Heart right ventricle (tissue), 16 donors: Measurements from ENCODE around the gene NPLOC4. TPM values are rescaled to one million over a fixed set of nuclear protein-coding genes. Genes with fewer than 3 reads are reported as not detected.
A peak's percentile ranks its signal among the peaks of the same experiment; 100 is the strongest.

ENCODE experiments used
- ATAC-seq, 8 donors: fragments of 200-7000 bp; cut with Tn5 transposase; one replicate each; pipeline ENCODE4 v1.9.1; 2020; ENCODE audit warnings: mild to moderate bottlenecking in 8 of 8, moderate library complexity in 8 of 8, moderate number of reproducible peaks in 1 of 8
- DNase-seq, 2 donors: peaks; one replicate each; pipeline ENCODE4 v3.0.0-alpha.2; 2020
- H3K27ac ChIP-seq, 10 donors: fragments of 200-600 bp; sonication (generic) in 2 of 10; one replicate each; pipeline versions ENCODE4 v1.5.0 to v1.8.0; 2020 to 2022; ENCODE audit warnings: mild to moderate bottlenecking in 3 of 10
- H3K27me3 ChIP-seq, 7 donors: fragments of 200-600 bp; one replicate each; pipeline ENCODE4 v1.8.0; 2021 to 2022; ENCODE audit warnings: mild to moderate bottlenecking in 2 of 7
- H3K36me3 ChIP-seq, 9 donors: fragments of 200-600 bp; sonication (generic) in 1 of 9; one replicate each; pipeline versions ENCODE4 v1.5.0 to v1.8.0; 2020 to 2022; ENCODE audit warnings: mild to moderate bottlenecking in 2 of 9
- H3K4me1 ChIP-seq, 9 donors: fragments of 200-600 bp; sonication (generic) in 1 of 9; one replicate each; pipeline versions ENCODE4 v1.5.0 to v1.8.0; 2020 to 2022; ENCODE audit warnings: mild to moderate bottlenecking in 4 of 9
- H3K4me3 ChIP-seq, 10 donors: fragments of 200-600 bp; sonication (generic) in 2 of 10; one replicate each; pipeline versions ENCODE4 v1.5.0 to v1.8.0; 2020 to 2022; ENCODE audit warnings: mild to moderate bottlenecking in 7 of 10, moderate library complexity in 2 of 10
- H3K9me3 ChIP-seq, 11 donors: fragments of 200-600 bp in 10 of 11; sonication (generic) in 2 of 11; one replicate each; pipeline versions ENCODE4 v1.5.0 to v1.8.0; 2013 to 2022; ENCODE audit warnings: mild to moderate bottlenecking in 2 of 11, control low read depth in 1 of 11, moderate library complexity in 1 of 11
- CTCF ChIP-seq, 9 donors: fragments of 200-600 bp; sonication (generic) in 2 of 9; IDR thresholded peaks; one replicate each; pipeline versions ENCODE4 v1.5.0 to v1.8.0; 2021 to 2022; ENCODE audit warnings: antibody characterized with exemption in 9 of 9, mild to moderate bottlenecking in 5 of 9, moderate library complexity in 1 of 9
- WGBS, 2 donors: extraction: QIAGEN DNeasy Blood & Tissue Kit; methylation state at CpG; one replicate each; pipeline ENCODE4 v1.1.7; 2013; ENCODE audit warnings: inconsistent platforms in 1 of 2; 5-methylcytosine and 5-hydroxymethylcytosine counted together
- intact Hi-C, 10 donors: fragments of 100-400 bp; cut with DNase I; formaldehyde crosslinking; loops; one replicate each; pipeline versions ENCODE4 v1.11.1 to v1.14.2; 2022
- polyA plus RNA-seq, 2 donors: library from polyadenylated mRNA; stranded (reverse); fragments of 200-250 nt; gene quantifications; one replicate each; pipeline ENCODE4 v1.2.3, GENCODE V29; 2013
- total RNA-seq, 10 donors: library from RNA; stranded (reverse); fragmentation: NEBNext Ultra II Directional in 3 of 10; extraction: Animal tissue kit (Norgen Biotek cat#: 25700) in 3 of 10; gene quantifications; one replicate each; pipeline versions ENCODE4 v1.2.1 to v1.2.4, GENCODE V29; 2021 to 2023
- donor health status: Arrhythmogenic right ventricular cardiomyopathy.
- donor health status: ischemic (EF 13 %, LVEDD 7.1; RV severe dilation, severe dysfunction).
- donor health status: healthy with polysubstance abuse.
- donor health status: DM: no; HTN: yes; CAD: no.
- donor health status: DM: no; HTN: no; CAD: no.
- donor health status: ischemic (EF 25% LVEDD 6.9; RV normal size, moderate dysfunction).
- donor health status: ischemic (EF 25% LVEDD 5.7; RV mildly dilated, moderate dysfunction).
- donor health status: healthy.
- donor health status: DM: yes; HTN: yes; CAD: no.
- donor health status: Ischemic cardiomyopathy.
- donor health status: ischemic (EF 35%, LVEDD 5.7; RV mildly dilated, moderate dysfunction).
- donor health status: nonischemic (EF 11% LVEDD 7.7; RV severe dilation, severe dysfunction).
- donor health status: DM: yes; HTN: yes; CAD: no.
- donor health status: PGD.
- donor health status: ischemic (EF 29% LVEDD 5.4; RV normal size, mild dysfunction).
- donor health status: nonischemic (EF 23%, LVEDD 6.1; RV moderate dilation, normal function).

The NPLOC4 gene
- total and polyA plus RNA-seq, 12 donors: 30.7 to 115 (median 95.2) TPM

DNA sequence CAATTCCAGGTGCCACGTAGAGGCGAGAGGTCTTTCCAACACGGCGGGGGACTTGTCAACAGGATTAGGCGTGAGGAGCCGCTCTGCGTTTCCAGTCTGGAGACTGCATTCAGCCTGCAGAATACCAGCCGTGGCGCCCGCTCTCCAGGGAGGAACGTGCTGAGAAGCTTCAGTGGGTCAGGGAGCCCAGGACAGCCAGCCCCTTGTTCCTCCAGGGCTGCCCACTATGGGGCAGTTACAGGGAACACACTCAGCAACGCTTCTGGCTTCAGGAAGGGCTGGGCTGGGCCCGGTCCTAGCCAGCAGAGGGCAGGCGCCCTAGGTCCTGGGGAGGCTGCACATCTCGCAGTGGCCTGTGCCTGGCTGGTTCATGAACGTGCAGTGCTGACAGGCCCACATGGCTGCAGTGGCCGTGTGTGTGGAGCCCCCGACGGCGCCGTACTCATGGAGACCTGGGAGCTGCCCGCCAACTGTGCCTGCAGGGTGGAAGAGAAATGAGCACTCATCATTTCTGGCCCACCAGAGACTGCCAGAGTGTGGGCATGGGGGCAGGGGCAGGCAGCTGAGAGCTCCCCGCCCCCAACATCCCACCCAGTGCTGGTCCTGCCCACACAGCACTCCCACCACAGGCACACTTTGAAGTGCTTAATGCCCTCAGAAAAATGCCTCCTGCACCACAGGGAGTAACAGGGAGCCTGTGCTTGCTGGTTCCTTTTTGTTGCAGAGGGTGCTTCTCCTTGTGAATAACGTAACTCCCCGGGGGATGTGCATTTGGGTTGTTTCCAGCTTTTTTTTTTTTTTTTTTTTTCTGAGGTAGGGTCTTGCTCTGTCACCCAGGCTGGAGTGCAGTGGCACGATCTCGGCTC lies 77.7 kb downstream of the NPLOC4 start:
- peak; percentile 41 to 76 (median 68) for ATAC-seq
- 58 to 63% methylated on average over 27 of the region's 27 CpGs for WGBS, 2 donors

DNA sequence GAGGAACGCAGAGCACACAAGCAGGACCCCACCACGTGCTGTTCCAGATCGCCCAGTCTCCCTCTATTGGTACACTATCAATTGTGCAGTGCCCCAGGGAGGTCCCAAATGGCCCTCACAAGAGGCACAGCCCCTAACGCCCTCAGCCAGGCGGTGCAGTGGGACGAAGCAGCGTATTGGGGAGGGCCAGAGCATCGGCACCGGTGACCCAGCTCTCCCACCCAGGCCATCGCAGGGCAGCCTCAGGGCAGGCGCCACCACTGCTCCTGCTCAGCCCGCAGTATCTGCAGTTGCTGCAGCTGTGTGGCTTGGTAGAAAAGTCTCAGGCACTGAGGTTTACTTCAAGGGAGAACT lies 78.8 kb downstream of the NPLOC4 start:
- TF ChIP-seq CTCF (IDR thresholded peaks at IDR 0.05): no peak
- Histone ChIP-seq H3K36me3 (peaks cover 0 to 73% (median 39%) of the 10 kb centered on the region in 9 donors), H3K4me3 (no peak overlapping the region), H3K9me3 (no peaks in the 10 kb centered on the region), H3K27me3 (no peaks in the 10 kb centered on the region), H3K27ac (peak overlapping the region in 3 of 10 donors; percentile 2 to 76 (median 26)), H3K4me1 (peaks cover 20 to 66% (median 48%) of the 10 kb centered on the region in 9 donors)
- intact Hi-C loops: loop anchor here in 1 of 10 donors (2.0 kb wide), 1 partner anchor 43 kb away; no protein-coding TSS in a partner anchor
- 88 to 89% methylated on average over 12 of the region's 12 CpGs for WGBS, 2 donors
- ATAC-seq (peak in 2 of 8 donors; percentile 1 to 4), DNase-seq (no peak)

More for the DNA sequence above, 77.7 kb downstream of the NPLOC4 start:
- no peaks in the 10 kb centered on the region for H3K9me3 ChIP-seq
- peaks cover 0 to 84% (median 43%) of the 10 kb centered on the region in 9 donors for H3K36me3 ChIP-seq
- peaks cover 11 to 62% (median 37%) of the 10 kb centered on the region in 9 donors for H3K4me1 ChIP-seq
- intact Hi-C loops: loop anchor here in 1 of 10 donors (2.0 kb wide), 1 partner anchor 42 kb away; no protein-coding TSS in a partner anchor
- no peak overlapping the region for H3K4me3 ChIP-seq
- peak in 1 of 2 donors; percentile 47 for DNase-seq
- peak in 7 of 9 donors; percentile 27 to 55 (median 37) for TF ChIP-seq CTCF (IDR thresholded peaks at IDR 0.05)
- H3K27ac ChIP-seq: peak overlapping the region in 3 of 10 donors; percentile 15 to 76 (median 34)
- no peaks in the 10 kb centered on the region for H3K27me3 ChIP-seq

DNA sequence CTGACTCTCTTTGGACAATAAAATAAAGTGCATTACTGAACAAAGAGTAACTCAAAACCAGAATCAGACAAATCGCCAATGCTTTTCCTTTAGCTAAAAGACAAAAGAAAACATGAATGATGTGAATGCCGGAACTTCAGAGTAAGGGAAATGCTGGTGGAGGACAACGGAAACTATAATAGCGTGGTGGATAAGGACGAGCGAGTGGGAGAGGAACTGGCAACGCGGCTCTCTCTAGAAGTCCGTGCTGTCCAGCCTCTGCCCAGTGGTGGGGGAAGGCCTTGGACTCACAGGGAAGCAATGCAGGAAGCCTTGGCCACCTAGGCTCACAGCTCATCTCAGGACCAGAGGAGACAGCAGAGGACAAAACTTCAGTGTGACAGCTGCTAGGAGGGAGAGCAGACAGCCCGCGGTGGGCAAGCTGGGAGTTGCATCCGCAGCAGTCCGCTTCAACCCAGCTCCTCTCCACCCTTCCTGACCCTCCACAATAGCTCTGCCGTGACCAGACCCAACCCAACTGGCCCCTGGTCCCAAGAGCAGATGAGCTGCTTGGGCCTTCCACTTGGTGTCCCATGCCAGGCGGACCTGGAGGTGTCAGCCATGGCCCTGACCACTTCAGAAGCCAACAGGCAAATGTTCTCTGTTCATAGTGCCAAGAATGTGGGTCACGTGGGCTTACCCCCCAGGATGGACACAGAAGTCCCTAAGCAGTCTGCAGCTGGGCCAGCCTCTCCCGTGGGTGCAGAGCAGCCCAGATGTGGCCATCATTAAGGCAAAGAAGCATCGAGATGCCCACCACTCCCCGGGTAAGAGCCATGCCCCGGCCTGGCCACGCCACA lies 79.4 kb downstream of the NPLOC4 start:
- ATAC-seq: peak in 3 of 8 donors; percentile 8 to 39 (median 8)

More for the DNA sequence above, 79.4 kb downstream of the NPLOC4 start:
- no peaks in the 10 kb centered on the region for H3K27me3 ChIP-seq
- H3K4me1 ChIP-seq: peaks cover 20 to 71% (median 54%) of the 10 kb centered on the region in 9 donors
- no peaks in the 10 kb centered on the region for H3K9me3 ChIP-seq
- H3K4me3 ChIP-seq: no peak overlapping the region
- no peak for TF ChIP-seq CTCF (IDR thresholded peaks at IDR 0.05)
- 74% methylated on average over 21 of the region's 21 CpGs for WGBS, 2 donors
- no peak for DNase-seq
- intact Hi-C loops: loop anchor here in 1 of 10 donors (2.0 kb wide), 1 partner anchor 43 kb away; no protein-coding TSS in a partner anchor
- H3K36me3 ChIP-seq: peaks cover 0 to 67% (median 39%) of the 10 kb centered on the region in 9 donors
- H3K27ac ChIP-seq: peak overlapping the region in 3 of 10 donors; percentile 2 to 76 (median 68)
